IMR-90 (cell line): Measurements from ENCODE around the gene TRIM5. TPM values are rescaled to one million over a fixed set of nuclear protein-coding genes. Genes with fewer than 3 reads are reported as not detected.

ENCODE experiments used
- CEBPB ChIP-seq: IDR thresholded peaks from 2 replicates; pipeline ENCODE4 v1.6.1; 2012; ENCODE audit warnings: low read depth, low read length, improper control_type of control experiment
- MAZ ChIP-seq: IDR thresholded peaks from 2 replicates; pipeline ENCODE4 v1.6.1; 2012; ENCODE audit warnings: low read depth, mild to moderate bottlenecking, low read length, improper control_type of control experiment, moderate library complexity, borderline replicate concordance
- MXI1 ChIP-seq: IDR thresholded peaks from 2 replicates; pipeline ENCODE4 v1.6.1; 2012; ENCODE audit warnings: low read depth, mild to moderate bottlenecking, low read length, moderate library complexity, borderline replicate concordance
- SMC3 ChIP-seq: fragments of 150-350 bp; IDR thresholded peaks from 2 replicates; pipeline ENCODE4 v1.6.1; 2016; ENCODE audit warnings: low read depth, mild to moderate bottlenecking, antibody characterized with exemption, low read length, moderate library complexity
- polyA plus RNA-seq, 3 experiments: library from polyadenylated mRNA; depleted of rRNA; stranded (reverse); fragments of >200 nt; gene quantifications; 2 replicates each; pipeline ENCODE4 v1.2.3, GENCODE V29; 2012; ENCODE audit warnings: low replicate concordance in 1 of 3
- total RNA-seq: library from RNA; depleted of rRNA; stranded (reverse); fragments of >200 nt; gene quantifications from 2 replicates; pipeline ENCODE4 v1.2.3, GENCODE V29; 2012
- TF ChIP-seq, protein P1 (sequence below): conservative IDR thresholded peaks from 2 replicates; pipeline ENCODE4 v1.5.1; 2012; ENCODE audit warnings: mild to moderate bottlenecking, low read depth, low read length, improper control_type of control experiment

The TRIM5 gene
- total and polyA plus RNA-seq, 2 of the 4 experiments (the other 2 are of a cell fraction): 32.6 to 49.1 TPM

DNA sequence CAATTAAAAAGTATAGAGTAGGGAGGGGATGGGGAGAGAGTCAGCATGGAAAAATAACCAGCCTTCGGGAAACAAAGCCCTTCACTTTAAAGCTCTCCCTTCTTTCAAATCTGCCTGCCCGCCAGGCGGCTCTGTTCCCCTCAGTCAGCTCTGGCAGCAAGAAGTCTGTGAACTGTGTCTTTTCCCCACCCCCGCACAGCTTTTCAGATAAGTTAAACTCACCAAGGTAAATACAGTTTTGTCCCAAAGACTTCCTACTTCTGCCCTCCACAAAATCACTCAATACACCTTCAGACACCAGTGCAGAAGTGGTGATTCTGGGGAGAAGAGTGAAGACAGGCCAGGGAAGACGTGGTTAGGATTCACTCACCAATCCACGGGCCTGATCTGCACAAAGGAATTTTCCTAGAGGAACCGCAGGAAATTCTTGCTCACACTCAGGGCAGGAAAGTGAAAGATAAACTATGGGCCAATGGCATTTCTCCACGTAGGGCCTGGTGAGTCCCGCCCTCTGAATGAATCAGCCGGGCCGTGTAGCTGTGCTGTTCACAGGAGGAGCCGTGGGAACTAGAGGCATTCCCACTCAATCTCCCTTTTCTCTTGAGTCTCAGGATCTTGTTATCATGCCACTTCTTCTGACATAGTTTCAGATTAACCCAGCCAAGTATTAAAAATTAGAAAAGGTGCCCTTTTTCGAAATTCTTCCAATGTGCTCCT is at the start of gene TRIM5 (continued):
- TF ChIP-seq, protein P1, sequence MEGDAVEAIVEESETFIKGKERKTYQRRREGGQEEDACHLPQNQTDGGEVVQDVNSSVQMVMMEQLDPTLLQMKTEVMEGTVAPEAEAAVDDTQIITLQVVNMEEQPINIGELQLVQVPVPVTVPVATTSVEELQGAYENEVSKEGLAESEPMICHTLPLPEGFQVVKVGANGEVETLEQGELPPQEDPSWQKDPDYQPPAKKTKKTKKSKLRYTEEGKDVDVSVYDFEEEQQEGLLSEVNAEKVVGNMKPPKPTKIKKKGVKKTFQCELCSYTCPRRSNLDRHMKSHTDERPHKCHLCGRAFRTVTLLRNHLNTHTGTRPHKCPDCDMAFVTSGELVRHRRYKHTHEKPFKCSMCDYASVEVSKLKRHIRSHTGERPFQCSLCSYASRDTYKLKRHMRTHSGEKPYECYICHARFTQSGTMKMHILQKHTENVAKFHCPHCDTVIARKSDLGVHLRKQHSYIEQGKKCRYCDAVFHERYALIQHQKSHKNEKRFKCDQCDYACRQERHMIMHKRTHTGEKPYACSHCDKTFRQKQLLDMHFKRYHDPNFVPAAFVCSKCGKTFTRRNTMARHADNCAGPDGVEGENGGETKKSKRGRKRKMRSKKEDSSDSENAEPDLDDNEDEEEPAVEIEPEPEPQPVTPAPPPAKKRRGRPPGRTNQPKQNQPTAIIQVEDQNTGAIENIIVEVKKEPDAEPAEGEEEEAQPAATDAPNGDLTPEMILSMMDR: peak; percentile 58
- TF ChIP-seq SMC3 (peak; percentile 31; the same call in 1 of the 2 replicates), MAZ (no peak), MXI1 (peak; percentile 12; the same call in 1 of the 2 replicates), CEBPB (peak; percentile 37; the same call in 1 of the 2 replicates)
